WI38 (cell line): ENCODE measurements around the gene ARHGAP31.
"Not testable (repeated sequence)": the region's sequence is repeated elsewhere in the genome, so short reads cannot be mapped to it uniquely, and the experiment has no call there.

ENCODE experiments used
- H3K4me3 ChIP-seq: 2 replicates; pipeline ENCODE4 v1.5.1; 2011; ENCODE audit warnings: low read depth, mild to moderate bottlenecking, control low read depth, low read length
- TF ChIP-seq, protein P1 (sequence below): IDR thresholded peaks from 2 replicates; pipeline ENCODE4 v1.5.1; 2012; ENCODE audit warnings: low read depth, mild to moderate bottlenecking, control low read depth, low read length

ARHGAP31 gene

DNA sequence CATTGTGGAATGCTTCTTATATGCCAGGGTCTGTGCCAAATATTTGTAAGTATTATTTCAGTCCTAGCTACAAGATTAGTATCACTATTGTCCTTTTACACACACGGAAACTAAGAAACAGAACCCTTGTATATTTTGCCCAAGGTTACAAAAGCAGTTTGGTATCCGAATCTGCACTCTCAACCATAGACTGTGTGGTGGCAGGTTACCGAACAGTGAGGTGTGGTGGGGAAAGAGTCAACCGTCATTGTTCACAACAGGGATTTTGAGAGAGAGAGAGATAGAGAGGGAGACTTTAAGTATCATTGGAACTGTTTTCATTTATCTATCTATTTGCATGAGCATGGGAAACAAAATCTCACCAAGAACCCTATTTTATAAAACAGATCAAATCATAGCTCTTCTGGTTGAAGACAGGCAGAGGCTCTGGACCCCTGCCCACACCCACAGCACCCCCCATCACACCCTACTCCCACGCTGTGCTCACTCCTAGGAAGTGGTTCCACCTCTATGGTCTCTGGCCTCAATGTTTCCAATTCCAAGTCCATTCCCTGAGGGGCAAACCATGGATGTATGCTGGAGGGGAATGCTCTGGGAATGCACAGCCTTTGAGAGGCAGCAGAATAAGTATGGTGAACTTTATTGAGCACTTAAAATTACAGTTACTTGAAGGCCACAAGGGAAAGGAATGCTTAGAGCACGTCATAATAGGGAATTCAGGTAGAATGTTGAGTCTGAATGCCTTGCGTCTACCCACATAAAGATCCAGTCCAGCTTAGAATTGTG is 69.0 kb downstream of the ARHGAP31 start:
- H3K4me3 ChIP-seq, result no peak overlapping the region
- TF ChIP-seq, protein P1, sequence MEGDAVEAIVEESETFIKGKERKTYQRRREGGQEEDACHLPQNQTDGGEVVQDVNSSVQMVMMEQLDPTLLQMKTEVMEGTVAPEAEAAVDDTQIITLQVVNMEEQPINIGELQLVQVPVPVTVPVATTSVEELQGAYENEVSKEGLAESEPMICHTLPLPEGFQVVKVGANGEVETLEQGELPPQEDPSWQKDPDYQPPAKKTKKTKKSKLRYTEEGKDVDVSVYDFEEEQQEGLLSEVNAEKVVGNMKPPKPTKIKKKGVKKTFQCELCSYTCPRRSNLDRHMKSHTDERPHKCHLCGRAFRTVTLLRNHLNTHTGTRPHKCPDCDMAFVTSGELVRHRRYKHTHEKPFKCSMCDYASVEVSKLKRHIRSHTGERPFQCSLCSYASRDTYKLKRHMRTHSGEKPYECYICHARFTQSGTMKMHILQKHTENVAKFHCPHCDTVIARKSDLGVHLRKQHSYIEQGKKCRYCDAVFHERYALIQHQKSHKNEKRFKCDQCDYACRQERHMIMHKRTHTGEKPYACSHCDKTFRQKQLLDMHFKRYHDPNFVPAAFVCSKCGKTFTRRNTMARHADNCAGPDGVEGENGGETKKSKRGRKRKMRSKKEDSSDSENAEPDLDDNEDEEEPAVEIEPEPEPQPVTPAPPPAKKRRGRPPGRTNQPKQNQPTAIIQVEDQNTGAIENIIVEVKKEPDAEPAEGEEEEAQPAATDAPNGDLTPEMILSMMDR, result no peak

DNA sequence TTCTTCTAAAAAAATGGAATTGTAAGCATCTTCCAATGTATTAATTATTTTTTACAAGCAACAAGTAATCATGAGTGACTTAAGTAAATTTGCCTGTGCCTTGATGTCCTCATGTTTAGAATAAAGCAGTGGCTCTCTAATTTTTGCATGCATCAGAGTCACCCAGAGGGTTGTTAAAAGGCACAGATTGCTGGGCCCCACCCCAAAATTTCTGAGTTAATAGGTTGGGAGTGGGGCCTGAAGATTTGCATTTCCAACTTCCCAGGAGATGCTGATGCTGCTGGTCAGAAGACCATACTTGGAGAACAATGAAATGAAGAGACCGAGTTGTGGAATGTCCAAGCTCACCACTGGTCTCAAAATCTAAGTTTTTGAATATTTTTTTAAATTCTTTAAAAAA is 70.2 kb downstream of the ARHGAP31 start:
- TF ChIP-seq, protein P1, result no peak
- no peak overlapping the region for H3K4me3 ChIP-seq

DNA sequence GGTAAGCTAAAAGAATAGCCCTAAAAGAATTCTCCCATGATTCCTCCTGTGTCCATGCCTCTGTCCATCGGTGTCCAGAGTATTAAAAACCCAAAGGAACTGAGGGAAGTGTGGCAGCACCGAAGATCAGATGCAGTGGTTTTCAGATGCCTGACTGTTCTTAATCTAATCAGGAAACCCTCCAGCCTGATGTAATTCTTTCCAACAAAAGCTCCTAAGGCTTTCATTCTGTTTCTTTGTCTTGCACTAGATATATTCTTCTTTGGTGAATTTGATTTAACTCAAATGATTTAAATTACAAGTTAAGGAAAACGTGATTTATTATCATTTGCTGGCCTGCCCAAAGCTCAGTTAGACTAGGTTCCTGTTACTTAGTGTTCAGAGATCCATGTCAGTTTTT is 71.2 kb downstream of the ARHGAP31 start:
- H3K4me3 ChIP-seq, result no peak overlapping the region
- TF ChIP-seq, protein P1, result no peak

DNA sequence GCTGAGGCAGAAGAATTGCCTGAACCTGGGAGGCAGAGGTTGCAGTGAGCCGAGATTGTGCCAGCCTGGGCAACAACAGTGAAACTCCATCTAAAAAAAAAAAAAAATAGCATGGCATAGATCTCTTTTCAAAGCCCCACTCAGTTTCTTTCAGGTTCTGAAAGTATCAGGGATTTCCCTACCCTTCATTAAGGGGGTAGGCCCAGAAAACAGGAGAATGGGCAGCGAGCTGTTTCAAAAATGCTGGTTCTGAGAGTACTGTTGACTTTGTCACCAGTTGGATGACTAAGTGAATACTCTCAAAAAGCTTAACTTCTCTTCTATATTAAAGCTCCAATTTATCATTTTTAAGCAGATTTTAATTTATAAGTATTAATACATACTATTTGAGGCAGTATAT is 72.8 kb downstream of the ARHGAP31 start:
- TF ChIP-seq, protein P1, result no peak
- H3K4me3 ChIP-seq, result no peak overlapping the region

DNA sequence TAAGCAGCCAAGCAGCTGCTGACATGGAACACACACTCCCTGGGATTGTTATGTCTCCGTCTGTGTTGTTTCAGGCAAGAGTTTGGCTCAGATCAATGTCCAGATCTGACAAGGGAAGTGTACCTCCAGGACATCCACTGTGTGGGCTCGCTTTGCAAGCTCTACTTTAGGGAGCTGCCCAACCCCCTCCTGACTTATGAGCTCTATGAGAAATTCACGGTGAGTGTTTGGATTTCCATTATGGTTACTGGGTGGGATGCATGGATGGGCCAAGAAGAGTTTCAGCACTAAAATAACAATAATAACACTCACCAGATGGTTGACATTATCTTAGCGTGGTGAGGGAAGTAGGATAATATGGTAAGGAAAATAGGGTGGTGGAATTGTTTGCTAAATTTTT is 74.1 kb downstream of the ARHGAP31 start:
- TF ChIP-seq, protein P1, result no peak

DNA sequence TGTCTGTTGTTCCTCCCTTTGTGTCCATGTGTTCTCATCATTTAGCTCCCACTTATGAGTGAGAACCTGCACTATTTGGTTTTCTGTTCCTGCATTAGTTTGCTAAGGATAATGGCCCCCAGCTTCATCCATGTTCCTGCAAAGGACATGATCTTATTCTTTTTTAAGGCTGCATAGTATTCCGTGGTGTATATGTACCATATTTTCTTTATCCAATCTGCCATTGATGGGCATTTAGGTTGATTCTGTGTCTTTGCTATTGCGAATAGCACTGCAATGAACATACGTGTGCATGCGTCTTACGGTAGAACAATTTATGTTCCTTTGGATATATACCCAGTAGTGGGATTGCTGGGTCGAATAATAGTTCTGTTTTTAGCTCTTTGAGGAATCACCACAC is 77.6 kb downstream of the ARHGAP31 start:
- not testable (repeated sequence) for H3K4me3 ChIP-seq

More for the DNA sequence above, 74.1 kb downstream of the ARHGAP31 start:
- no peak overlapping the region for H3K4me3 ChIP-seq

DNA sequence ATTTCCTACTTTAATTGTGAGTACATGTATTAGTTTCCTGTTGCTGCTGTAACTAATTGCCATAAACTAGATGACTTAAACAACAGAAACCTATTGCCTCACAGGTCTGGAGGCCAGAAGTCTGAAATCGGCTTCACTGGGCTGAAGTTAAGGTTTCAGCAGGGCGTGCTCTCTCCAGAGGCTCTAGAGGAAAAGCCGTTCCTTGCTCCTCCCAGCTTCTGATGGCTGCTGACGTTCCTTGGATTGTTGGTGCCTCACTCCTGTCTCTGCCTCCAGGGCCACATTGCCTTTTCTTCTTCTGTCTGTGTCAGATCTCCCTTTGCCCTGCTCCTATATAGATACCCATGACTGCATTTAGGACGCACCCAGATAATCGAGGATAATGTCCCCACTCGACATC is 80.9 kb downstream of the ARHGAP31 start:
- TF ChIP-seq, protein P1, result no peak
- H3K4me3 ChIP-seq, result no peak overlapping the region

DNA sequence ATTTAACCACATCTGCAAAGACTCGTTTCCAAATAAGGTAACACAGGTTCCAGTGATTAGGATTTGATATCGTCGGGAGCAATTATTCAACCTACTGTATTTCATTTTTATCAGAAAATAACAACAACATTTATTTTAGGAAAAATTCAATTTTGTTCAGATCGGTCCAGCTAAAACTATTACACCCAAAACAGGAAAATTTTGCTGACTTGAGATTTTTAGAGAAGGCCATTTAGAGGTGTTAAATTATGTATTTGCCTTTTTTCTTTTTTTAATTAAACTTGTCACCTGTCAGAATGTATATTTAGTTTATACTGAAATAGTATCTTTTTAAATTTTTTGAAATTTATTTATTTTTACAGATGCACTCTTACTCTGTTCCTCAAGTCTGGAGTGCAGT is 81.3 kb downstream of the ARHGAP31 start:
- no peak overlapping the region for H3K4me3 ChIP-seq
- TF ChIP-seq, protein P1, result no peak
